ENCODE data around the gene PRR5. TPM values are rescaled to one million over a fixed set of nuclear protein-coding genes. Genes with fewer than 3 reads are reported as not detected.

The PRR5 gene
- total RNA-seq, 1 experiment from 2014 or later, result 26.9 TPM

DNA sequence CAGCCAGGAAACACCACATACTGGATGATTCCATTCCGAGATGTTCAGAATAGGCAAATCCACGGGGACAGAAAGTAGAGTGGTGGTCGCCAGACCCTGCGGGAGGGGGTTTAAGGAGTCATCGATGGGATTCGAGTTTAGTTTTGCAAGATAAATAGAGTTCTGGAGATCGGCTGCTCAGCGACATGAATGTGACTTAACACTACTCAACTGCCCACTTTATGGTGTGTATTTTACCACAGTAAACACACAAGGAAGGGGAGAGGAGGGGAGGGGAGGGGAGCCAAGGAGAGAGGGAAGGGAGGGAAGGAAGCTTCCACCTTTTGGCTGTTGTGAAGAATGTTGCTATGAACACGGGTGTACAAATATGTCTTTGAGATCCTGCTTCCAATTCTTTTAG, 39.9 kb downstream of the PRR5 start:
- no peaks in the 10 kb centered on the region for H3K79me2 ChIP-seq (ENCODE audit: insufficient read depth, low read length)
- ATAC-seq (no peak), DNase-seq (ENCODE audit: low read depth, low spot score) (no peak)
- CTCF ChIA-PET, result no interaction called here
- RAD21 ChIA-PET (ENCODE audit: low non-redundant PET in 1 of 2, low total read pairs in 2 of 2, uncharacterized antibody in 2 of 2, unreplicated experiment in 2 of 2), result no interaction called here
- BruUV-seq (replicated peaks), result no TSS peak
- H3K4me2 ChIP-seq (ENCODE audit: low read length), result no peak overlapping the region
- no peak overlapping the region for H2AFZ ChIP-seq (ENCODE audit: low read depth, low read length, poor library complexity, severe bottlenecking)
- intact Hi-C loops (cut with micrococcal nuclease), result no loop called here
- peaks cover 22 to 37% of the 10 kb centered on the region in 2 experiments for H3K4me1 ChIP-seq (ENCODE audit: control insufficient read depth in 1 of 2, insufficient read depth in 2 of 2, low read length in 2 of 2)
- no peaks in the 10 kb centered on the region for H3K9me2 ChIP-seq (ENCODE audit: insufficient read depth)
- H3K9ac ChIP-seq (ENCODE audit: low read length), result no peak overlapping the region
- H3K9me3 ChIP-seq (ENCODE audit: control insufficient read depth in 1 of 2, insufficient read depth in 1 of 2, low read depth in 1 of 2, low read length in 2 of 2), result no peaks in the 10 kb centered on the region
- no peak overlapping the region for H3K4me3 ChIP-seq (replicated peaks in 1 of 2; ENCODE audit: low read depth in 1 of 2, low read length in 2 of 2)
- H4K20me1 ChIP-seq (ENCODE audit: insufficient read depth), result no peaks in the 10 kb centered on the region
- H3K27me3 ChIP-seq (ENCODE audit: insufficient read depth, low read length), result no peaks in the 10 kb centered on the region
- no peaks in the 10 kb centered on the region for H3K36me3 ChIP-seq (ENCODE audit: control insufficient read depth in 1 of 2, insufficient read depth in 2 of 2, low read length in 2 of 2)
- H3K27ac ChIP-seq (ENCODE audit: low read depth, low read length), result no peak overlapping the region
- POLR2A ChIA-PET, result interaction anchor here (0.7 kb wide), 1 partner anchor 749 kb away, joined by 6 read pairs; no protein-coding TSS in a partner anchor
- TF ChIP-seq CBX3 (IDR thresholded peaks at IDR 0.05; ENCODE audit: low read depth) (no peak), YY1 (IDR thresholded peaks at IDR 0.05; ENCODE audit: extremely low read depth, insufficient replicate concordance, low read depth, low read length) (no peak)
- TF ChIP-seq, protein P1, sequence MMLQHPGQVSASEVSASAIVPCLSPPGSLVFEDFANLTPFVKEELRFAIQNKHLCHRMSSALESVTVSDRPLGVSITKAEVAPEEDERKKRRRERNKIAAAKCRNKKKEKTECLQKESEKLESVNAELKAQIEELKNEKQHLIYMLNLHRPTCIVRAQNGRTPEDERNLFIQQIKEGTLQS (IDR thresholded peaks at IDR 0.05), result no peak
- TF ChIP-seq, protein P2, sequence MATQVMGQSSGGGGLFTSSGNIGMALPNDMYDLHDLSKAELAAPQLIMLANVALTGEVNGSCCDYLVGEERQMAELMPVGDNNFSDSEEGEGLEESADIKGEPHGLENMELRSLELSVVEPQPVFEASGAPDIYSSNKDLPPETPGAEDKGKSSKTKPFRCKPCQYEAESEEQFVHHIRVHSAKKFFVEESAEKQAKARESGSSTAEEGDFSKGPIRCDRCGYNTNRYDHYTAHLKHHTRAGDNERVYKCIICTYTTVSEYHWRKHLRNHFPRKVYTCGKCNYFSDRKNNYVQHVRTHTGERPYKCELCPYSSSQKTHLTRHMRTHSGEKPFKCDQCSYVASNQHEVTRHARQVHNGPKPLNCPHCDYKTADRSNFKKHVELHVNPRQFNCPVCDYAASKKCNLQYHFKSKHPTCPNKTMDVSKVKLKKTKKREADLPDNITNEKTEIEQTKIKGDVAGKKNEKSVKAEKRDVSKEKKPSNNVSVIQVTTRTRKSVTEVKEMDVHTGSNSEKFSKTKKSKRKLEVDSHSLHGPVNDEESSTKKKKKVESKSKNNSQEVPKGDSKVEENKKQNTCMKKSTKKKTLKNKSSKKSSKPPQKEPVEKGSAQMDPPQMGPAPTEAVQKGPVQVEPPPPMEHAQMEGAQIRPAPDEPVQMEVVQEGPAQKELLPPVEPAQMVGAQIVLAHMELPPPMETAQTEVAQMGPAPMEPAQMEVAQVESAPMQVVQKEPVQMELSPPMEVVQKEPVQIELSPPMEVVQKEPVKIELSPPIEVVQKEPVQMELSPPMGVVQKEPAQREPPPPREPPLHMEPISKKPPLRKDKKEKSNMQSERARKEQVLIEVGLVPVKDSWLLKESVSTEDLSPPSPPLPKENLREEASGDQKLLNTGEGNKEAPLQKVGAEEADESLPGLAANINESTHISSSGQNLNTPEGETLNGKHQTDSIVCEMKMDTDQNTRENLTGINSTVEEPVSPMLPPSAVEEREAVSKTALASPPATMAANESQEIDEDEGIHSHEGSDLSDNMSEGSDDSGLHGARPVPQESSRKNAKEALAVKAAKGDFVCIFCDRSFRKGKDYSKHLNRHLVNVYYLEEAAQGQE (IDR thresholded peaks at IDR 0.05; ENCODE audit: low read depth), result no peak
- TF ChIP-seq, protein P3, sequence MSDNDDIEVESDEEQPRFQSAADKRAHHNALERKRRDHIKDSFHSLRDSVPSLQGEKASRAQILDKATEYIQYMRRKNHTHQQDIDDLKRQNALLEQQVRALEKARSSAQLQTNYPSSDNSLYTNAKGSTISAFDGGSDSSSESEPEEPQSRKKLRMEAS (IDR thresholded peaks at IDR 0.05), result no peak
- TF ChIP-seq, protein P4, sequence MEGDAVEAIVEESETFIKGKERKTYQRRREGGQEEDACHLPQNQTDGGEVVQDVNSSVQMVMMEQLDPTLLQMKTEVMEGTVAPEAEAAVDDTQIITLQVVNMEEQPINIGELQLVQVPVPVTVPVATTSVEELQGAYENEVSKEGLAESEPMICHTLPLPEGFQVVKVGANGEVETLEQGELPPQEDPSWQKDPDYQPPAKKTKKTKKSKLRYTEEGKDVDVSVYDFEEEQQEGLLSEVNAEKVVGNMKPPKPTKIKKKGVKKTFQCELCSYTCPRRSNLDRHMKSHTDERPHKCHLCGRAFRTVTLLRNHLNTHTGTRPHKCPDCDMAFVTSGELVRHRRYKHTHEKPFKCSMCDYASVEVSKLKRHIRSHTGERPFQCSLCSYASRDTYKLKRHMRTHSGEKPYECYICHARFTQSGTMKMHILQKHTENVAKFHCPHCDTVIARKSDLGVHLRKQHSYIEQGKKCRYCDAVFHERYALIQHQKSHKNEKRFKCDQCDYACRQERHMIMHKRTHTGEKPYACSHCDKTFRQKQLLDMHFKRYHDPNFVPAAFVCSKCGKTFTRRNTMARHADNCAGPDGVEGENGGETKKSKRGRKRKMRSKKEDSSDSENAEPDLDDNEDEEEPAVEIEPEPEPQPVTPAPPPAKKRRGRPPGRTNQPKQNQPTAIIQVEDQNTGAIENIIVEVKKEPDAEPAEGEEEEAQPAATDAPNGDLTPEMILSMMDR (IDR thresholded peaks at IDR 0.05 in 2 of 3, conservative IDR thresholded peaks at IDR 0.05 in 1 of 3; ENCODE audit: borderline replicate concordance in 1 of 3, insufficient read depth in 1 of 3, low read depth in 2 of 3, low read length in 2 of 3), result no peak
